ENCODE data around the gene RANBP9. TPM values are rescaled to one million over a fixed set of nuclear protein-coding genes. Genes with fewer than 3 reads are reported as not detected.

RANBP9 gene
- total RNA-seq, 1 experiment from 2014 or later, result 22.7 TPM

DNA sequence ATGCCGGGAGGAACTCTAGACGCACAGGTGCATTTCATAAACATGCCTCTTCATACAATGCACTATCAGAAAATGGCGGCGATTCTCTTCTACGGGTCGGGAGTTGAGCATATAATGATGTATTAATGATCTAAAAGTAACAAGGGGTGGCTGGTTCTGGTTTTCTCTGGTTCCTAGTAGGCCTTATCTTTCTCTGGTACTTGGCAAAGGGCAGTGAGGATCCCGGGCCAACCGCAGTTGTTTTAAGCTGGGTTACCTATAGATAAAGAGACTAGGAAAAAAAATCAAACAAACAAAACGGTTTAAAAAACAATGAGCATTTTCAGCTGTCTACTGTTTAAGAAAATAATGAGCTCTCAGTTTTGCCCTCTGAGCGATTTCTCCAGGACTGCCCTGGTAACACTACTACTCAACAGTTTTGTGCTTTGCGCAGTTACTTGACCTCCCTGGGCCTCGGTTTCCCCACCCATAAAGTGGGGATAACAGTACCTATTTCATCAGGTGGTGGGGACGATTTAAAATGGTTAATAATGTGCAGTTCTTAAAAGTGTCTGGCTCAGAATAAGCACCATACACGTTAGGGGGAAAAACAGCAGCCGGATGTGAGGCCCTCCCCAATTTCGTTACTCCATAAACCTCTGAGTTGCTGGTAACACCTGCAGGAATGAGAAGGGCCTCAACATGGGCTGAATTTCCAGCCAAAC, 138.5 kb downstream of the RANBP9 start:
- H3K36me3 ChIP-seq, result no peaks in the 10 kb centered on the region
- no peak overlapping the region for H3K27ac ChIP-seq
- no peaks in the 10 kb centered on the region for H3K9me3 ChIP-seq (replicated peaks)
- no peaks in the 10 kb centered on the region for H3K4me1 ChIP-seq
- DNase-seq, result no peak
- H3K4me3 ChIP-seq, result no peak overlapping the region; the same call in 1 of the 2 replicates
- H3K27me3 ChIP-seq, result no peaks in the 10 kb centered on the region

DNA sequence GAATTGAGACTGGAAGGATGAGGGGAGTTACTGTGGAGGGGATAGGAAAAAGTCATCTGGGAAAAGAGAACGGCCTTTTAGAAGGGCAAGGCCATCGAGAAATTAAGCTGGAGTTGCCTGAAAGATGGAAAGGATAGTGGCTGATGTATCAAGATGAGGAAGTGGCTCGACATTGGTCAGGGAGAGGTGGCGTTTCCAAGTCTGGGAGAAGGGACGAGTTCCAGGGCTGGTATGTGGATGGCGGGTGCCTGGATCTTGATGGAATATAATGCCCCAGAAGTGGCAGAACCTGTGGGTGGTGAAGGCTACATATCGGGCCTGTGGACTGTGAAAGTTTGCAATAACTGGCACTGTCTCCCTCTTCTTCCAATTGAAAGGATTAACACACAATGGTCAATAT, 139.4 kb downstream of the RANBP9 start:
- Histone ChIP-seq H3K36me3 (no peaks in the 10 kb centered on the region), H3K27ac (no peak overlapping the region), H3K4me1 (no peaks in the 10 kb centered on the region), H3K4me3 (no peak overlapping the region), H3K27me3 (no peaks in the 10 kb centered on the region), H3K9me3 (replicated peaks) (no peaks in the 10 kb centered on the region)
- no peak for DNase-seq

Other genes starting within 250 kb of the RANBP9 start
- gene GFOD1, start 224.2 kb downstream of the RANBP9 start, total RNA-seq (2014; rRNA removed; shearing (Covaris generic)), result 1.7 and 2.9 TPM in 2 replicates
- 2.7 and 3.3 TPM in 2 replicates for gene SIRT5, start 137.2 kb downstream of the RANBP9 start, total RNA-seq (2014; rRNA removed; shearing (Covaris generic))
- gene NOL7, start 96.5 kb downstream of the RANBP9 start, total RNA-seq (2014; rRNA removed; shearing (Covaris generic)), result 44.8 and 45.8 TPM in 2 replicates
- 15.3 and 16.0 TPM in 2 replicates for gene MCUR1, start 102.7 kb upstream of the RANBP9 start, total RNA-seq (2014; rRNA removed; shearing (Covaris generic))
- 0.10 and 0.20 TPM in 2 replicates for gene RNF182, start 213.1 kb upstream of the RANBP9 start, total RNA-seq (2014; rRNA removed; shearing (Covaris generic))

All from SJCRH30 (cell line).